Activated CD8-positive, alpha-beta T cell treated with anti-CD3 and anti-CD28 coated beads, Interleukin-2, amount 10 ng/mL, durations not matched to agents 7 days and 5 days (primary cell): ENCODE measurements around the gene CXCR5. TPM values are rescaled to one million over a fixed set of nuclear protein-coding genes. Genes with fewer than 3 reads are reported as not detected.

Experiments used
- ATAC-seq: fragments of 150-1000 bp; cut with Tn5 transposase; one replicate; pipeline ENCODE4 v1.10.0; 2021; ENCODE audit warnings: moderate library complexity
- CTCF ChIA-PET: fragments of 350-600 bp; sonication (Branson Sonifier 250); formaldehyde crosslinking; loops from one replicate; lab custom pipeline; 2021; ENCODE audit warnings: antibody characterized with exemption; lab: Charles Lee
- POLR2A ChIA-PET: fragments of 350-600 bp; sonication (Branson Sonifier 250); formaldehyde crosslinking; loops from one replicate; lab custom pipeline; 2021; ENCODE audit warnings: antibody characterized with exemption; lab: Charles Lee
- DNase-seq: peaks from one replicate; pipeline ENCODE4 v3.0.0-alpha.2; 2020
- H3K27ac Mint-ChIP-seq: one replicate; pipeline ENCODE4 v1.8.0; 2021; ENCODE audit warnings: mild to moderate bottlenecking, mixed read lengths
- H3K27me3 Mint-ChIP-seq: one replicate; pipeline ENCODE4 v1.8.0; 2021; ENCODE audit warnings: low read depth, mixed read lengths
- H3K36me3 Mint-ChIP-seq: one replicate; pipeline ENCODE4 v1.8.0; 2021; ENCODE audit warnings: low read depth, mixed read lengths
- H3K4me1 Mint-ChIP-seq: one replicate; pipeline ENCODE4 v1.8.0; 2021; ENCODE audit warnings: low read depth, mixed read lengths
- H3K4me3 Mint-ChIP-seq: one replicate; pipeline ENCODE4 v1.8.0; 2021; ENCODE audit warnings: mild to moderate bottlenecking, mixed read lengths
- H3K9me3 Mint-ChIP-seq: one replicate; pipeline ENCODE4 v1.8.0; 2022; ENCODE audit warnings: mixed read lengths; ENCODE audit not compliant: insufficient read depth
- total RNA-seq, 2 experiments: library from RNA; stranded (reverse); gene quantifications; one replicate each; pipeline ENCODE4 v1.2.3, GENCODE V29; 2021

The CXCR5 gene
- total RNA-seq, 2 experiments from 2014 or later = 0.08 to 0.18 TPM

GRCh38 chr11:118889797-118890196 is 6.1 kb downstream of the CXCR5 start:
- Mint-ChIP-seq H3K27ac (no peak overlapping the region), H3K4me3 (no peak overlapping the region)

GRCh38 chr11:118892514-118892913 is 8.8 kb downstream of the CXCR5 start:
- H3K4me3 Mint-ChIP-seq = peak overlapping the region; percentile 64
- H3K4me1 Mint-ChIP-seq = peaks cover 72% of the 10 kb centered on the region
- peak; percentile 50 for ATAC-seq
- peak overlapping the region; percentile 84 for H3K27ac Mint-ChIP-seq
- DNase-seq = peak; percentile 66
- no peaks in the 10 kb centered on the region for H3K9me3 Mint-ChIP-seq
- H3K36me3 Mint-ChIP-seq = peaks cover 13% of the 10 kb centered on the region
- POLR2A ChIA-PET = interaction anchor here (0.5 to 5.5 kb wide), 4 partner anchors 15 to 102 kb away, joined by 3 to 100 read pairs (median 8); partner anchors contain the start of gene DDX6
- no peaks in the 10 kb centered on the region for H3K27me3 Mint-ChIP-seq
- CTCF ChIA-PET = interaction anchor here (0.6 to 5.4 kb wide), 4 partner anchors 8 to 108 kb away, joined by 3 to 65 read pairs (median 3); partner anchors contain the start of gene DDX6

More at GRCh38 chr11:118889797-118890196, 6.1 kb downstream of the CXCR5 start:
- peaks cover 50% of the 10 kb centered on the region for H3K4me1 Mint-ChIP-seq
- ATAC-seq = no peak
- ChIA-PET POLR2A (interaction anchor here (1.3 kb wide), 1 partner anchor 10 kb away, joined by 5 read pairs; no protein-coding TSS in a partner anchor), CTCF (no interaction called here)
- DNase-seq = no peak
- no peaks in the 10 kb centered on the region for H3K27me3 Mint-ChIP-seq
- H3K9me3 Mint-ChIP-seq = no peaks in the 10 kb centered on the region
- peaks cover 9% of the 10 kb centered on the region for H3K36me3 Mint-ChIP-seq

- ATAC-seq (peak; percentile 23), DNase-seq (no peak)
- no peaks in the 10 kb centered on the region for H3K9me3 Mint-ChIP-seq
- POLR2A ChIA-PET = interaction anchor here (1.1 to 5.5 kb wide), 3 partner anchors 15 to 102 kb away, joined by 6 to 100 read pairs (median 9); partner anchors contain the start of gene DDX6
- H3K4me1 Mint-ChIP-seq = peaks cover 73% of the 10 kb centered on the region
- H3K4me3 Mint-ChIP-seq = peak overlapping the region; percentile 64
- peaks cover 17% of the 10 kb centered on the region for H3K36me3 Mint-ChIP-seq
- H3K27me3 Mint-ChIP-seq = no peaks in the 10 kb centered on the region
- CTCF ChIA-PET = interaction anchor here (1.1 to 5.4 kb wide), 3 partner anchors 9 to 109 kb away, joined by 3 to 65 read pairs (median 3); partner anchors contain the start of gene DDX6
- peak overlapping the region; percentile 84 for H3K27ac Mint-ChIP-seq
Measured at GRCh38 chr11:118892964-118893363, 9.3 kb downstream of the CXCR5 start.

- CTCF ChIA-PET = interaction anchor here (1.1 to 5.4 kb wide), 3 partner anchors 9 to 109 kb away, joined by 3 to 65 read pairs (median 3); partner anchors contain the start of gene DDX6
- no peaks in the 10 kb centered on the region for H3K9me3 Mint-ChIP-seq
- POLR2A ChIA-PET = interaction anchor here (1.1 to 5.5 kb wide), 4 partner anchors 14 to 103 kb away, joined by 3 to 100 read pairs (median 8); partner anchors contain the start of gene DDX6
- peaks cover 19% of the 10 kb centered on the region for H3K36me3 Mint-ChIP-seq
- H3K27ac Mint-ChIP-seq = peak overlapping the region; percentile 84
- H3K4me3 Mint-ChIP-seq = no peak overlapping the region
- DNase-seq (no peak), ATAC-seq (no peak)
- peaks cover 74% of the 10 kb centered on the region for H3K4me1 Mint-ChIP-seq
- H3K27me3 Mint-ChIP-seq = no peaks in the 10 kb centered on the region
Measured at GRCh38 chr11:118893662-118894061, 10.0 kb downstream of the CXCR5 start.

GRCh38 chr11:118894192-118894591 is 10.5 kb downstream of the CXCR5 start:
- no peaks in the 10 kb centered on the region for H3K27me3 Mint-ChIP-seq
- H3K27ac Mint-ChIP-seq = peak overlapping the region; percentile 62
- ChIA-PET CTCF (interaction anchor here (1.8 to 5.4 kb wide), 4 partner anchors 12 to 104 kb away, joined by 5 to 65 read pairs (median 31); partner anchors contain the start of gene DDX6), POLR2A (interaction anchor here (1.0 to 5.5 kb wide), 6 partner anchors 15 to 202 kb away, joined by 3 to 100 read pairs (median 11); partner anchors contain the start of gene DDX6)
- DNase-seq (no peak), ATAC-seq (no peak)
- H3K4me1 Mint-ChIP-seq = peaks cover 74% of the 10 kb centered on the region
- peaks cover 21% of the 10 kb centered on the region for H3K36me3 Mint-ChIP-seq
- no peak overlapping the region for H3K4me3 Mint-ChIP-seq
- H3K9me3 Mint-ChIP-seq = no peaks in the 10 kb centered on the region

- Mint-ChIP-seq H3K9me3 (no peaks in the 10 kb centered on the region), H3K27me3 (no peaks in the 10 kb centered on the region), H3K4me1 (peaks cover 65% of the 10 kb centered on the region), H3K27ac (peak overlapping the region; percentile 83), H3K4me3 (peak overlapping the region; percentile 53), H3K36me3 (peaks cover 24% of the 10 kb centered on the region)
- POLR2A ChIA-PET = interaction anchor here (0.6 to 5.5 kb wide), 18 partner anchors 9 to 200 kb away, joined by 3 to 100 read pairs (median 4); partner anchors contain the start of genes CXCR5, DDX6 and VPS11
- ATAC-seq (peak; percentile 68), DNase-seq (peak; percentile 75)
- CTCF ChIA-PET = interaction anchor here (0.7 to 5.4 kb wide), 16 partner anchors 9 to 206 kb away, joined by 3 to 65 read pairs (median 5); partner anchors contain the start of gene DDX6
Measured at GRCh38 chr11:118895093-118896039, 11.7 kb downstream of the CXCR5 start.

- H3K4me3 Mint-ChIP-seq = no peak overlapping the region
- CTCF ChIA-PET = interaction anchor here (0.8 to 5.4 kb wide), 6 partner anchors 8 to 106 kb away, joined by 3 to 65 read pairs (median 18); partner anchors contain the start of gene DDX6
- ATAC-seq (no peak), DNase-seq (no peak)
- H3K27ac Mint-ChIP-seq = peak overlapping the region; percentile 74
- POLR2A ChIA-PET = interaction anchor here (0.9 to 5.5 kb wide), 8 partner anchors 13 to 171 kb away, joined by 3 to 100 read pairs (median 10); partner anchors contain the start of genes CXCR5, DDX6 and VPS11
- H3K27me3 Mint-ChIP-seq = no peaks in the 10 kb centered on the region
- H3K36me3 Mint-ChIP-seq = peaks cover 33% of the 10 kb centered on the region
- H3K9me3 Mint-ChIP-seq = no peaks in the 10 kb centered on the region
- H3K4me1 Mint-ChIP-seq = peaks cover 60% of the 10 kb centered on the region
Measured at GRCh38 chr11:118896472-118896913, 12.8 kb downstream of the CXCR5 start.

- no peak for ATAC-seq
- H3K27ac Mint-ChIP-seq = peak overlapping the region; percentile 74
- H3K4me1 Mint-ChIP-seq = peaks cover 55% of the 10 kb centered on the region
- ChIA-PET POLR2A (interaction anchor here (1.7 to 5.5 kb wide), 4 partner anchors 13 to 106 kb away, joined by 4 to 100 read pairs (median 24); partner anchors contain the start of genes CXCR5 and DDX6), CTCF (interaction anchor here (5.4 kb wide), 1 partner anchor 107 kb away, joined by 65 read pairs; the partner anchor contains the start of gene DDX6)
- no peaks in the 10 kb centered on the region for H3K27me3 Mint-ChIP-seq
- no peak for DNase-seq
- no peak overlapping the region for H3K4me3 Mint-ChIP-seq
- H3K9me3 Mint-ChIP-seq = no peaks in the 10 kb centered on the region
- H3K36me3 Mint-ChIP-seq = peaks cover 37% of the 10 kb centered on the region
Measured at GRCh38 chr11:118896921-118897591, 13.4 kb downstream of the CXCR5 start.

GRCh38 chr11:118897721-118898310 is 14.1 kb downstream of the CXCR5 start:
- CTCF ChIA-PET = no interaction called here
- DNase-seq (no peak), ATAC-seq (no peak)
- POLR2A ChIA-PET = no interaction called here
- peaks cover 47% of the 10 kb centered on the region for H3K4me1 Mint-ChIP-seq
- peaks cover 38% of the 10 kb centered on the region for H3K36me3 Mint-ChIP-seq
- H3K27me3 Mint-ChIP-seq = no peaks in the 10 kb centered on the region
- H3K9me3 Mint-ChIP-seq = no peaks in the 10 kb centered on the region
- H3K4me3 Mint-ChIP-seq = no peak overlapping the region
- peak overlapping the region; percentile 74 for H3K27ac Mint-ChIP-seq

GRCh38 chr11:118898400-118899295 is 15.0 kb downstream of the CXCR5 start:
- no peak for DNase-seq

More at GRCh38 chr11:118898400-118899295, 15.0 kb downstream of the CXCR5 start:
- H3K36me3 Mint-ChIP-seq = peaks cover 39% of the 10 kb centered on the region
- H3K4me3 Mint-ChIP-seq = no peak overlapping the region
- POLR2A ChIA-PET = no interaction called here
- no peaks in the 10 kb centered on the region for H3K27me3 Mint-ChIP-seq
- no peak overlapping the region for H3K27ac Mint-ChIP-seq
- CTCF ChIA-PET = no interaction called here
- H3K9me3 Mint-ChIP-seq = no peaks in the 10 kb centered on the region
- ATAC-seq = no peak
- H3K4me1 Mint-ChIP-seq = peaks cover 39% of the 10 kb centered on the region
